K562 (cell line): ENCODE data around the gene SDR39U1. TPM values are rescaled to one million over a fixed set of nuclear protein-coding genes. Genes with fewer than 3 reads are reported as not detected.

ENCODE experiments used
- CC2D1A ChIP-seq: fragments of 450-650 bp; IDR thresholded peaks from 2 replicates; pipeline ENCODE4 v1.6.1; 2017; ENCODE audit warnings: mild to moderate bottlenecking
- HMGN3 ChIP-seq: IDR thresholded peaks from 2 replicates; pipeline ENCODE4 v1.6.1; 2011; ENCODE audit warnings: borderline replicate concordance, low read depth, mild to moderate bottlenecking, mixed read lengths, low read length; ENCODE audit not compliant: insufficient read length; ENCODE audit errors: extremely low read depth
- IRF2 ChIP-seq: sonication (generic); formaldehyde crosslinking; IDR thresholded peaks from 2 replicates; pipeline ENCODE4 v1.8.1; 2022; ENCODE audit warnings: mild to moderate bottlenecking, missing genetic modification reagents
- L3MBTL2 ChIP-seq: fragments of 450-650 bp; IDR thresholded peaks from 2 replicates; pipeline ENCODE4 v1.6.1; 2016; ENCODE audit warnings: mild to moderate bottlenecking, moderate library complexity
- MCM7 ChIP-seq, 2 experiments: fragments of 450-650 bp; IDR thresholded peaks; 2 replicates each; pipeline ENCODE4 v1.6.1; 2016 to 2018
- MEIS2 ChIP-seq: fragments of 450-650 bp; IDR thresholded peaks from 2 replicates; pipeline ENCODE4 v1.6.1; 2014; ENCODE audit warnings: mild to moderate bottlenecking; ENCODE audit not compliant: partially characterized antibody
- RHOXF2B ChIP-seq: fragments of 250-450 bp; sonication (Bioruptor Pico); conservative IDR thresholded peaks from 2 replicates; pipeline ENCODE4 v1.5.1; 2021
- SMAD3 ChIP-seq: fragments of 450-650 bp; formaldehyde crosslinking; conservative IDR thresholded peaks from 2 replicates; pipeline ENCODE4 v1.4.0; 2020; ENCODE audit warnings: mild to moderate bottlenecking
- SOX6 ChIP-seq: fragments of 450-650 bp; IDR thresholded peaks from 2 replicates; pipeline ENCODE4 v1.6.1; 2014; ENCODE audit warnings: mild to moderate bottlenecking
- TARDBP ChIP-seq: fragments of 450-650 bp; IDR thresholded peaks from 2 replicates; pipeline ENCODE4 v1.6.1; 2016
- ZFP1 ChIP-seq: fragments of 450-650 bp; formaldehyde crosslinking; IDR thresholded peaks from 2 replicates; pipeline ENCODE4 v1.4.0; 2020; ENCODE audit warnings: mild to moderate bottlenecking, mixed read lengths
- ZNF217 ChIP-seq: sonication (generic); formaldehyde crosslinking; IDR thresholded peaks from 2 replicates; pipeline ENCODE4 v1.8.0; 2022; ENCODE audit warnings: mild to moderate bottlenecking, missing genetic modification reagents
- ZNF699 ChIP-seq: fragments of 250-450 bp; sonication (Bioruptor Pico); IDR thresholded peaks from 2 replicates; pipeline ENCODE4 v1.8.0; 2021; ENCODE audit warnings: mild to moderate bottlenecking, moderate library complexity; ENCODE audit not compliant: insufficient replicate concordance
- ZNF76 ChIP-seq: fragments of 250-450 bp; sonication (Bioruptor Pico); IDR thresholded peaks from 2 replicates; pipeline ENCODE4 v1.4.0; 2020; ENCODE audit warnings: mild to moderate bottlenecking, moderate library complexity, borderline replicate concordance
- polyA plus RNA-seq, 8 experiments: library from polyadenylated mRNA; depleted of rRNA in 4 of 8; stranded (reverse) in 5 of 8; unstranded in 3 of 8; fragments of >200 nt; fragmentation: Nextera tagmentation in 2 of 8; fragmentation: Illumina TruSeq in 1 of 8; extraction: Ambion mirVana in 2 of 8; extraction: Trizol in 1 of 8; gene quantifications; 2 replicates each; pipeline versions ENCODE4 v1.2.1 to v1.2.3, GENCODE V29; 2011 to 2014; ENCODE audit warnings: inconsistent platforms in 1 of 8, missing spikeins in 1 of 8
- total RNA-seq, 7 experiments: library from RNA; depleted of rRNA in 6 of 7; stranded (reverse); fragments of >200 nt in 6 of 7; fragmentation: Illumina TruSeq in 2 of 7; extraction: Trizol in 2 of 7; gene quantifications; 2 replicates each; pipeline versions ENCODE4 v1.2.1 to v1.2.3, GENCODE V29; 2011 to 2021; ENCODE audit warnings: low replicate concordance in 1 of 7
- TF ChIP-seq, protein P1 (sequence below): fragments of 250-450 bp; sonication (Bioruptor Pico); IDR thresholded peaks from 2 replicates; pipeline ENCODE4 v1.8.0; 2022; ENCODE audit warnings: inconsistent platforms
- TF ChIP-seq, protein P2 (sequence below), 2 experiments: fragments of 450-650 bp in 1 of 2; sonication (generic) in 1 of 2; formaldehyde crosslinking in 1 of 2; IDR thresholded peaks in 1 of 2; conservative IDR thresholded peaks in 1 of 2; 2 replicates each; pipeline versions ENCODE4 v1.6.1 to v1.8.1; 2016 to 2023; ENCODE audit warnings: mild to moderate bottlenecking in 2 of 2, moderate library complexity in 2 of 2, inconsistent platforms in 1 of 2, missing genetic modification reagents in 1 of 2
- TF ChIP-seq, protein P3 (sequence below): fragments of 250-450 bp; sonication (Bioruptor Pico); IDR thresholded peaks from 2 replicates; pipeline ENCODE4 v1.5.0; 2021; ENCODE audit warnings: mild to moderate bottlenecking, borderline replicate concordance
- TF ChIP-seq, protein P4 (sequence below): conservative IDR thresholded peaks from 2 replicates; pipeline ENCODE4 v1.6.1; 2011; ENCODE audit warnings: low read depth, mild to moderate bottlenecking, low read length; ENCODE audit not compliant: control insufficient read depth
- TF ChIP-seq, protein P5 (sequence below): fragments of 450-650 bp; IDR thresholded peaks from 2 replicates; pipeline ENCODE4 v1.6.1; 2016; ENCODE audit warnings: mild to moderate bottlenecking

The SDR39U1 gene
- total and polyA plus RNA-seq, 9 of the 15 experiments (the other 6 are each of a cell fraction or from before 2014, with no cell fraction given): 10.4 to 56.1 (median 19.8) TPM

DNA sequence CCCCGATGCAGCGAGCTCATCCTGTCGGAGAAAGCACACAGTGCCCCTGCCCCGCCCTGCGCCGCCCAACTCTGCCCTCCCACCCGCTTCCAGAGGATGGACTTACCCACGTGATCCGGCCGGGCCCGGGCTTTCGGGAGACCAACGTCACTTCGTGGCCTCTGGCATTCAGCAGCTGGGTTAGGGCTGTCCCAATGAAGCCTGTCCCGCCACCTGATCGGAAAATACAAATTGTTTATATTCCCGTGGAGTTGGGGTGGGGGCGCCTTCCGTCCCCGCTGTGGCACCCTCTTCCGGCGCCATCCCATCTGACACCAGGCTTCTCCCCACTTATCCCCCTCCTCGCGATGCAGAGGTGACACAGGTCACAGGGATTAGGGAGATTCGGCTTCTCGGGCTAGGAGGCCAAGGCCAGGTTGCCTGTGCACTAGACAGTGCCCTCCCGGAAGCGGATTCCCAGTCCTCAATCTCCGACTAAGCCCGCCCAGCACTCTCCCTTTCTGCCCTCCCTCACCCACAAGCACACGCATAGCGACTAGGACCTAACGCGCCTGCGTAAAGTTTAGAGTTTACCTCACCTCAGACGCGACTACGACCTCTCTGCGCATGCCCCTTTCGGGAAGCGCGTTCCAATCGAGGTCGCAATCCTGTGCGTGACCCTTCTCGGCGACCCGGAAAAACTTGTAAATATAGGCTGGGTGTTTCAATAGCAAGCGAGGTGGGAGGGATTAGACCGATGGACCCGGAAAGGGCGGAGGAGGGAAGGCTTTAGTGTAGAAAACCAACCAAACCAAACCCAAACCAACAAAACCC lies at the start of gene SDR39U1 (continued):
- TF ChIP-seq, protein P1, sequence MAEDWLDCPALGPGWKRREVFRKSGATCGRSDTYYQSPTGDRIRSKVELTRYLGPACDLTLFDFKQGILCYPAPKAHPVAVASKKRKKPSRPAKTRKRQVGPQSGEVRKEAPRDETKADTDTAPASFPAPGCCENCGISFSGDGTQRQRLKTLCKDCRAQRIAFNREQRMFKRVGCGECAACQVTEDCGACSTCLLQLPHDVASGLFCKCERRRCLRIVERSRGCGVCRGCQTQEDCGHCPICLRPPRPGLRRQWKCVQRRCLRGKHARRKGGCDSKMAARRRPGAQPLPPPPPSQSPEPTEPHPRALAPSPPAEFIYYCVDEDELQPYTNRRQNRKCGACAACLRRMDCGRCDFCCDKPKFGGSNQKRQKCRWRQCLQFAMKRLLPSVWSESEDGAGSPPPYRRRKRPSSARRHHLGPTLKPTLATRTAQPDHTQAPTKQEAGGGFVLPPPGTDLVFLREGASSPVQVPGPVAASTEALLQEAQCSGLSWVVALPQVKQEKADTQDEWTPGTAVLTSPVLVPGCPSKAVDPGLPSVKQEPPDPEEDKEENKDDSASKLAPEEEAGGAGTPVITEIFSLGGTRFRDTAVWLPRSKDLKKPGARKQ: no peak
- TF ChIP-seq IRF2 (CRISPR knock-in tag): no peak
- peak; percentile 56; the same call in 1 of the 2 replicates for TF ChIP-seq L3MBTL2
- TF ChIP-seq HMGN3: no peak
- TF ChIP-seq ZNF76 (CRISPR knock-in tag): no peak
- TF ChIP-seq MEIS2: peak; percentile 78
- 0 out of 2 replicates have a peak, but pooled peaks have one; percentile 10 for TF ChIP-seq SOX6
- no peak for TF ChIP-seq ZNF217 (CRISPR knock-in tag)
- no peak for TF ChIP-seq SMAD3
- TF ChIP-seq, protein P2, sequence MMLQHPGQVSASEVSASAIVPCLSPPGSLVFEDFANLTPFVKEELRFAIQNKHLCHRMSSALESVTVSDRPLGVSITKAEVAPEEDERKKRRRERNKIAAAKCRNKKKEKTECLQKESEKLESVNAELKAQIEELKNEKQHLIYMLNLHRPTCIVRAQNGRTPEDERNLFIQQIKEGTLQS (IDR thresholded peaks at IDR 0.05): no peak
- TF ChIP-seq, protein P2 (CRISPR knock-in tag; conservative IDR thresholded peaks at IDR 0.05): no peak
- TF ChIP-seq ZFP1: no peak
- TF ChIP-seq ZNF699: no peak
- no peak for TF ChIP-seq TARDBP
- TF ChIP-seq, protein P3, sequence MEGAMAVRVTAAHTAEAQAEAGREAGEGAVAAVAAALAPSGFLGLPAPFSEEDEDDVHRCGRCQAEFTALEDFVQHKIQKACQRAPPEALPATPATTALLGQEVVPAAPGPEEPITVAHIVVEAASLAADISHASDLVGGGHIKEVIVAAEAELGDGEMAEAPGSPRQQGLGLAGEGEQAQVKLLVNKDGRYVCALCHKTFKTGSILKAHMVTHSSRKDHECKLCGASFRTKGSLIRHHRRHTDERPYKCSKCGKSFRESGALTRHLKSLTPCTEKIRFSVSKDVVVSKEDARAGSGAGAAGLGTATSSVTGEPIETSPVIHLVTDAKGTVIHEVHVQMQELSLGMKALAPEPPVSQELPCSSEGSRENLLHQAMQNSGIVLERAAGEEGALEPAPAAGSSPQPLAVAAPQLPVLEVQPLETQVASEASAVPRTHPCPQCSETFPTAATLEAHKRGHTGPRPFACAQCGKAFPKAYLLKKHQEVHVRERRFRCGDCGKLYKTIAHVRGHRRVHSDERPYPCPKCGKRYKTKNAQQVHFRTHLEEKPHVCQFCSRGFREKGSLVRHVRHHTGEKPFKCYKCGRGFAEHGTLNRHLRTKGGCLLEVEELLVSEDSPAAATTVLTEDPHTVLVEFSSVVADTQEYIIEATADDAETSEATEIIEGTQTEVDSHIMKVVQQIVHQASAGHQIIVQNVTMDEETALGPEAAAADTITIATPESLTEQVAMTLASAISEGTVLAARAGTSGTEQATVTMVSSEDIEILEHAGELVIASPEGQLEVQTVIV (CRISPR knock-in tag): no peak
- TF ChIP-seq, protein P4, sequence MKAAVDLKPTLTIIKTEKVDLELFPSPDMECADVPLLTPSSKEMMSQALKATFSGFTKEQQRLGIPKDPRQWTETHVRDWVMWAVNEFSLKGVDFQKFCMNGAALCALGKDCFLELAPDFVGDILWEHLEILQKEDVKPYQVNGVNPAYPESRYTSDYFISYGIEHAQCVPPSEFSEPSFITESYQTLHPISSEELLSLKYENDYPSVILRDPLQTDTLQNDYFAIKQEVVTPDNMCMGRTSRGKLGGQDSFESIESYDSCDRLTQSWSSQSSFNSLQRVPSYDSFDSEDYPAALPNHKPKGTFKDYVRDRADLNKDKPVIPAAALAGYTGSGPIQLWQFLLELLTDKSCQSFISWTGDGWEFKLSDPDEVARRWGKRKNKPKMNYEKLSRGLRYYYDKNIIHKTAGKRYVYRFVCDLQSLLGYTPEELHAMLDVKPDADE: no peak; the same call in 1 of the 2 replicates
- no peak for TF ChIP-seq CC2D1A
- TF ChIP-seq, protein P5, sequence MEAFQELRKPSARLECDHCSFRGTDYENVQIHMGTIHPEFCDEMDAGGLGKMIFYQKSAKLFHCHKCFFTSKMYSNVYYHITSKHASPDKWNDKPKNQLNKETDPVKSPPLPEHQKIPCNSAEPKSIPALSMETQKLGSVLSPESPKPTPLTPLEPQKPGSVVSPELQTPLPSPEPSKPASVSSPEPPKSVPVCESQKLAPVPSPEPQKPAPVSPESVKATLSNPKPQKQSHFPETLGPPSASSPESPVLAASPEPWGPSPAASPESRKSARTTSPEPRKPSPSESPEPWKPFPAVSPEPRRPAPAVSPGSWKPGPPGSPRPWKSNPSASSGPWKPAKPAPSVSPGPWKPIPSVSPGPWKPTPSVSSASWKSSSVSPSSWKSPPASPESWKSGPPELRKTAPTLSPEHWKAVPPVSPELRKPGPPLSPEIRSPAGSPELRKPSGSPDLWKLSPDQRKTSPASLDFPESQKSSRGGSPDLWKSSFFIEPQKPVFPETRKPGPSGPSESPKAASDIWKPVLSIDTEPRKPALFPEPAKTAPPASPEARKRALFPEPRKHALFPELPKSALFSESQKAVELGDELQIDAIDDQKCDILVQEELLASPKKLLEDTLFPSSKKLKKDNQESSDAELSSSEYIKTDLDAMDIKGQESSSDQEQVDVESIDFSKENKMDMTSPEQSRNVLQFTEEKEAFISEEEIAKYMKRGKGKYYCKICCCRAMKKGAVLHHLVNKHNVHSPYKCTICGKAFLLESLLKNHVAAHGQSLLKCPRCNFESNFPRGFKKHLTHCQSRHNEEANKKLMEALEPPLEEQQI: no peak
- TF ChIP-seq RHOXF2B (CRISPR knock-in tag): no peak
- TF ChIP-seq MCM7 (IDR thresholded peaks at IDR 0.05): no peak
